DMS153 treated with DMSO at 0.1 percent for 48 hours (cell line): ENCODE results near the gene BMAL1.
A peak's percentile ranks its signal among the peaks of the same experiment; 100 is the strongest.

ENCODE experiments used
- DNase-seq: peaks from one replicate; lab custom pipeline; 2025; ENCODE audit not compliant: unreplicated experiment; lab: John Stamatoyannopoulos, UW

Gene BMAL1

GRCh38 chr11:13260963-13261588 lies 16.5 kb upstream of the BMAL1 start:
- DNase-seq: no peak

GRCh38 chr11:13261591-13262061 lies 16.0 kb upstream of the BMAL1 start:
- DNase-seq: no peak

GRCh38 chr11:13262096-13262495 lies 15.5 kb upstream of the BMAL1 start:
- DNase-seq: no peak

GRCh38 chr11:13268791-13269190 lies 8.8 kb upstream of the BMAL1 start:
- no peak for DNase-seq

- DNase-seq: no peak
These were observed 7.8 kb upstream of the BMAL1 start for GRCh38 chr11:13269775-13270174.

- DNase-seq: no peak
These were observed 6.4 kb upstream of the BMAL1 start for GRCh38 chr11:13271060-13271693.

- no peak for DNase-seq
These were observed 1.1 kb upstream of the BMAL1 start for GRCh38 chr11:13276454-13276831.

- DNase-seq: peak; percentile 97
These were observed 490 bp upstream of the BMAL1 start for GRCh38 chr11:13276832-13277767.

- DNase-seq: no peak
These were observed 1.3 kb downstream of the BMAL1 start for GRCh38 chr11:13278609-13279486.

- DNase-seq: no peak
These were observed 1.9 kb downstream of the BMAL1 start for GRCh38 chr11:13279487-13279834.

- DNase-seq: no peak
These were observed 2.6 kb downstream of the BMAL1 start for GRCh38 chr11:13280092-13280722.

- DNase-seq: no peak
These were observed 3.2 kb downstream of the BMAL1 start for GRCh38 chr11:13280777-13281176.

- DNase-seq: no peak
These were observed 6.0 kb downstream of the BMAL1 start for GRCh38 chr11:13283636-13284035.

- DNase-seq: no peak
These were observed 7.4 kb downstream of the BMAL1 start for GRCh38 chr11:13284776-13285588.

- DNase-seq: no peak
These were observed 8.8 kb downstream of the BMAL1 start for GRCh38 chr11:13286279-13286821.

- no peak for DNase-seq
These were observed 9.4 kb downstream of the BMAL1 start for GRCh38 chr11:13287036-13287435.

- DNase-seq: no peak
These were observed 10.1 kb downstream of the BMAL1 start for GRCh38 chr11:13287681-13288080.

GRCh38 chr11:13288375-13289029 lies 10.9 kb downstream of the BMAL1 start:
- no peak for DNase-seq

GRCh38 chr11:13289081-13289480 lies 11.5 kb downstream of the BMAL1 start:
- no peak for DNase-seq
